ENCODE results near the gene POM121L12. TPM values are rescaled to one million over a fixed set of nuclear protein-coding genes. Genes with fewer than 3 reads are reported as not detected.

Gene POM121L12
- not detected for total RNA-seq

GRCh38 chr7:53035499-53036412, at the start of gene POM121L12:
Gene POM121L12 (plus strand): TSS chr7:53035633. CDS start chr7:53035672, 39 bp downstream.
- no peak for TF ChIP-seq CTCF (IDR thresholded peaks at IDR 0.05; ENCODE audit: low read depth)

GRCh38 chr7:52992001-52992400, 43.4 kb upstream of the POM121L12 start:
- TF ChIP-seq CTCF (IDR thresholded peaks at IDR 0.05; ENCODE audit: low read depth), result no peak

- TF ChIP-seq CTCF (IDR thresholded peaks at IDR 0.05; ENCODE audit: low read depth), result no peak
Measured at GRCh38 chr7:52992479-52993162, 42.8 kb upstream of the POM121L12 start.

- no peak for TF ChIP-seq CTCF (IDR thresholded peaks at IDR 0.05; ENCODE audit: low read depth)
Measured at GRCh38 chr7:52995676-52996075, 39.8 kb upstream of the POM121L12 start.

- TF ChIP-seq CTCF (IDR thresholded peaks at IDR 0.05; ENCODE audit: low read depth), result no peak
Measured at GRCh38 chr7:53001221-53001620, 34.2 kb upstream of the POM121L12 start.

- no peak for TF ChIP-seq CTCF (IDR thresholded peaks at IDR 0.05; ENCODE audit: low read depth)
Measured at GRCh38 chr7:53002389-53002788, 33.0 kb upstream of the POM121L12 start.

All from subcutaneous adipose tissue (tissue), 4 donors.